ENCODE measurements around the gene IL17RB.

Gene IL17RB

GRCh38 chr3:53833053-53833645 lies 13.2 kb upstream of the IL17RB start:
- DNase-seq: no peak

GRCh38 chr3:53833700-53834099 lies 12.7 kb upstream of the IL17RB start:
- DNase-seq: no peak

DNA sequence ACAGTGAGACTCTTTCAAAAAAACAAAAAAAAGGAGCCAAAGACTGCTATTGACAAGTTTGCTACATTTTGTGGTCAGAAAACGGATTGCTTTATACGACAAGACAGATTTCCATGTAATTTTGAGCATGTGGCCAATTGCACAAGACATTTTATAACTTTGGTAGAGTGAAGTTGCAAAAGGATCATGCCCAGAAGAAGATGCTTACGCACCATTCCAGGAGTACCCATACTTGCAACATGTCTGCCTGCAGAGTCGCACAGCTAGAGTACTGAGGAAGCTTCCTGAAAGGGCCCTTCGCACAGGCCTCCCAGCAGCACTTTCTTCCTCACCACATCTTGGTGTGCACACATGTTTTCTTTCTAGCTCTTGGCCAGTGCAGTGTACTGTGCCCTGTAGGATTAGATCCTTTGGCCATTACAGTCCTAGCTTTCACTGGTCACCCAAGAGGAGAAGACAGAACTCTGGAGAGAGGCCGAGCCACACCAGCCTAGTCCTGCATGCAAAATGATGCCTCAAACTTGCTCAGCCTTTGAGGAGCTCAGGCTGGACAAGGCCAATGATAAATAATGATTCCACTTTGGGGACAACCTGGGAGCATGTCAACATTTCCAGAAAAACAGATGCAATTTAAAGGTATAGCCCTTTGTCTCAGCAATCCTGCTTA lies 11.8 kb upstream of the IL17RB start:
- DNase-seq: no peak

GRCh38 chr3:53835257-53835656 lies 11.1 kb upstream of the IL17RB start:
- no peak for DNase-seq

GRCh38 chr3:53836084-53836872 lies 10.1 kb upstream of the IL17RB start:
- no peak for DNase-seq

DNA sequence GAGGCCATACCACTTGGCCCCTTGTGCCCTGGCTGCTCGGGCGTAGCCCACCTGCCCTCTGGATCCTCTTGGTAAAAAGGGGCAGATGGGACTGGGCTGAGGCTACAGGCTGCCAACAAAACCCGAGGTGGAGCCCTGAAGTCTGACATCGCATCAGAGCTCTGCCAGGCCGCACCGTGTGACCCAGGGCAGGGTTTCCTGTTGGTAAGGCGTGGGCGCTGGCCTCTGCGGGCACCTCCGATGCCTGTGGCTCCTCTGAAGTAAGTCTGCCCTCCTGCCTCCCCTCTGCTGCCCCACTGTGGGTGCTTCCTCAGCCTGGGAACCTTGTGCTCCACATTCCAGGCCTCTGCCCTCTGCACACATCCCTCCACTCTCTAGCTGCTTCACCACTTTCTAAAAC lies 9.0 kb upstream of the IL17RB start:
- DNase-seq: no peak

GRCh38 chr3:53841296-53841695 lies 5.1 kb upstream of the IL17RB start:
- no peak for DNase-seq

- DNase-seq: no peak
Measured at GRCh38 chr3:53842436-53843194, 3.8 kb upstream of the IL17RB start.

GRCh38 chr3:53843195-53844177 lies 2.9 kb upstream of the IL17RB start:
- DNase-seq: no peak

- no peak for DNase-seq
Measured at GRCh38 chr3:53844262-53845102, 1.9 kb upstream of the IL17RB start.

DNA sequence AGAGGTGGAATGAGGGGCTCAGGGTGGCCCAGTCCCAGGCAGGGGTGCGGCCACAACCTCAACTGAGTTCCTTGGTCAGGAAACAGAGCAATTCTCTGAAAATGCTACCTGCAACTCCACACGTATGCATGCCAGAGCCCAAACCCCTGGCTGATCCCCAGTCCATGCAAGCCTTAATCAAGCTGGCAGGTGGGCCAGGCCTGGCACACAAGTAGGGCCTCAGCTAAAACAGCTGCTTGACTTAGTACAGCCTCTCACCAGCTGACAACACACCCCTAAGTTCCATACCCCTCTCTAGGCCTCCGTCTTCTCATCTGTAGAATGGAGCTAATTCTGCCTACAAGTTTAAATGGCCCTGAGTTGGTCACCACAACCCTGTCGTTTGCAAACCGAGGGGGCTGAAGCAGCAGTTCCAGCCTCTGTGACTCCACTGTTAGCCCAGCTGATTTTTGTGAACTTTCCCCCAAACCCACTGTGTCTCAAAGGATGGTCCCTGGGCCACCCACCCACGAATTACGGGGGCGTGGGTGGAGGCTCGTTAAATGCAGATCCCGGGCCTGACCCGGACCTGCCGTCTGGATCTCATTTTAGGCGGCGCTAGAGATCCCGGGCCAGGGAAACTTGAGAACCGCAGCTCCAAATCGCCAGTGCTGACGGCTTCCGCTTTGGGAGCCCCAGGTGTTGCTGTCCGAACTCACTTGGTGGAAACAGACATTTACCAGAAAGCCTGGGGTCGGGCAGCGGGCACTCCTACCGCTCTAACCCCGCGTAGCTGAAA lies 1.1 kb upstream of the IL17RB start:
- DNase-seq: peak; percentile 28

GRCh38 chr3:53845881-53846133 lies 561 bp upstream of the IL17RB start:
- DNase-seq: no peak

GRCh38 chr3:53846851-53847155 lies 435 bp downstream of the IL17RB start:
- DNase-seq: no peak

GRCh38 chr3:53849916-53850315 lies 3.5 kb downstream of the IL17RB start:
- DNase-seq: no peak

DNA sequence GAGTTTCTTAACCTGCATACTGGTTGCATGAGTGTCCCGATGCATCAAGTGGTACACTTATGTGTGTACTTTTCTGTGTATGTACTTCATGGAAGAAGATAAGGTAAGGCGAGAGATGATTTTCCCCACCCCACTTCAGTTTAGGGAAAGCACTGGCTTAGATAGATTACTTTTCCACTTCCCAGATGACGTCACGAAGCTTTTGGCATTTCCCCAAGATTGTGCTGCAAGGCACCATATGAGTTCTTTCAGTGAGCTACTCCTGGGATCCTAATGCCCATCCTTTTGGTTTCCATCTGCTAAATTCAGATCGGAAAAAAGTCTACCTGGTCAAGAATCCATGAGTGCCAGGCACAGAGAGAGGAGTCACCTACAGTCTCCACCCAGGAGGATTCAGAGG lies 4.5 kb downstream of the IL17RB start:
- DNase-seq: no peak

DNA sequence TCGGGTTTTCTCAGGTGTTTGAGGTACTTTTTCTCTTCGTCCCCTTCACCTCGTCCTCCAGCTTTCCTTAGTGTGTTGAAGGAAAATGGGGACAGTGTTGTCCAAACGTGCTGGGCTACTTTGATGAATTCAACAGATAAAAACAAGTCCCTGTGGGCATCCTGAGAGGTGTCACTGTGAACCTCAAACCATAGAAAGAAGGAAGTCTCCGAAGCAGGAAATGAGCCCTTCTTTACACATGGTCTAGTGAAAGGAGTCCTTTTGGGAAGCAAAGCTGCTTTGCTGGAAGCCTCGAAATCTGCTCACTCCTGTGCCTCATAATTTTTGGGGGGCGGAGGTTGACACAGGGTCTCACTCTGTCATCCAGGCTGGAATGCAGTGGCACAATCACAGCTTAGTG lies 10.6 kb downstream of the IL17RB start:
- DNase-seq: no peak

DNA sequence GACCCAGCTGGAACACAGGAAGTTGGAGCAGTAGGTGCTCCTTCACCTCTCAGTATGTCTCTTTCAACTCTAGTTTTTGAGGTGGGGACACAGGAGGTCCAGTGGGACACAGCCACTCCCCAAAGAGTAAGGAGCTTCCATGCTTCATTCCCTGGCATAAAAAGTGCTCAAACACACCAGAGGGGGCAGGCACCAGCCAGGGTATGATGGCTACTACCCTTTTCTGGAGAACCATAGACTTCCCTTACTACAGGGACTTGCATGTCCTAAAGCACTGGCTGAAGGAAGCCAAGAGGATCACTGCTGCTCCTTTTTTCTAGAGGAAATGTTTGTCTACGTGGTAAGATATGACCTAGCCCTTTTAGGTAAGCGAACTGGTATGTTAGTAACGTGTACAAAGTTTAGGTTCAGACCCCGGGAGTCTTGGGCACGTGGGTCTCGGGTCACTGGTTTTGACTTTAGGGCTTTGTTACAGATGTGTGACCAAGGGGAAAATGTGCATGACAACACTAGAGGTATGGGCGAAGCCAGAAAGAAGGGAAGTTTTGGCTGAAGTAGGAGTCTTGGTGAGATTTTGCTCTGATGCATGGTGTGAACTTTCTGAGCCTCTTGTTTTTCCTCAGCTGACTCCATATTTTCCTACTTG lies 11.9 kb downstream of the IL17RB start:
- no peak for DNase-seq

DNA sequence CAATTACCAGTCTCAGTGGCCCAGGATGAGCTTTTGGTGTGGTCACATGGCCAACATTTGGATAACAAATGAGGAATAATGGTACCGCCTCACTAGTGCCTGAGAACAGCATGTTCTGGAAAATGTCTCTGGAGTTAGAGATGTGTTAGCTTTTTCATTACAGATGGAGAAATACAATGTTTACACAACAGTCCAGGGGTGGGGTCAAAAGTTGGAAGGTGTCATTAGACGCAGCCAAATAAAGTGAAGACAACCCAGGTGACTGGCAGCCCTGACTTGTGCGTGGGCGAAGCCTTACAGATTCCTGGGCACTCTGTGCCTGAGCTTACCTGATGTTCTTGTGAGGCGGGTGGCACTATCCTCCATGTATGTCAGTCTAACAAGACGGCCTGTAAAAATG lies 12.8 kb downstream of the IL17RB start:
- DNase-seq: no peak

GRCh38 chr3:53860196-53860595 lies 13.8 kb downstream of the IL17RB start:
- no peak for DNase-seq

DNA sequence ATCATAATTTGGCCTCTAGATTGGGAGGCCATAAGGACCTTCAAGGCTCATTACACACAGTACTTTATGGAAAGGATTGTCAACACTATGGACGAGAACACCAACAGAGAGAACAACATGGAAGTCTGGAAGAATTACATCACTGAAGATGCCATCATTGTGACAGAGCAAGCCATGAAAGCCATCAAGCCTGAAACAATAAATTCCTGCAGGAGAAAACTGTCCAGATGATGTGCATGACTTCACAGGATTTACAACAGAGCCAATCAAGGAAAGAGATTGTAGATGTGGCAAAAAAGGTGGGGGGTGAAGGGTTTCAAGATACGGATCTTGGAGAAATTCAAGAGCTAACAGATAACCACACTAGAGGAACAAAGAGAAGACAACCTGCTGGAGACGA lies 15.9 kb downstream of the IL17RB start:
- DNase-seq: no peak
